GM19240 (cell line): ENCODE results near the gene BET1L.
"Not testable (repeated sequence)": the region's sequence is repeated elsewhere in the genome, so short reads cannot be mapped to it uniquely, and the experiment has no call there.

Experiments
- DNase-seq: peaks from one replicate; pipeline ENCODE4 v3.0.0; 2011; ENCODE audit warnings: low spot score; ENCODE audit not compliant: insufficient read length

BET1L gene

GRCh38 chr11:207208-207862 lies at the start of gene BET1L, which contains the start of gene RIC8A:
Gene BET1L, minus strand, starts transcription at chr11:207399. Its CDS starts 78 bp downstream, at chr11:207321.
Gene RIC8A, plus strand, starts transcription at chr11:207708. Its CDS starts 1,147 bp downstream, at chr11:208855.
- DNase-seq: peak; percentile 96

- no peak for DNase-seq
Observed at GRCh38 chr11:255816-256215, 48.6 kb upstream of the BET1L start.

GRCh38 chr11:255176-255575 lies 48.0 kb upstream of the BET1L start:
- no peak for DNase-seq

- DNase-seq: no peak
Observed at GRCh38 chr11:253886-254270, 46.7 kb upstream of the BET1L start.

GRCh38 chr11:253160-253885 lies 46.1 kb upstream of the BET1L start:
- DNase-seq: no peak

- DNase-seq: no peak
Observed at GRCh38 chr11:252666-253065, 45.5 kb upstream of the BET1L start.

- no peak for DNase-seq
Observed at GRCh38 chr11:251550-251949, 44.4 kb upstream of the BET1L start.

GRCh38 chr11:250740-251299 lies 43.6 kb upstream of the BET1L start:
- DNase-seq: no peak

- DNase-seq: no peak
Observed at GRCh38 chr11:250274-250673, 43.1 kb upstream of the BET1L start.

- DNase-seq: no peak
Observed at GRCh38 chr11:249062-249461, 41.9 kb upstream of the BET1L start.

- no peak for DNase-seq
Observed at GRCh38 chr11:244376-244775, 37.2 kb upstream of the BET1L start.

- no peak for DNase-seq
Observed at GRCh38 chr11:241634-242033, 34.4 kb upstream of the BET1L start.

GRCh38 chr11:240315-240714 lies 33.1 kb upstream of the BET1L start:
- DNase-seq: no peak

- not testable (repeated sequence) for DNase-seq
Observed at GRCh38 chr11:238346-238745, 31.1 kb upstream of the BET1L start.

GRCh38 chr11:236774-237767 lies 29.9 kb upstream of the BET1L start, which contains the start of gene PSMD13:
Gene PSMD13, plus strand, starts transcription at chr11:236976. Its CDS starts 74 bp downstream, at chr11:237050.
- peak; percentile 90 for DNase-seq

- peak; percentile 95 for DNase-seq
Observed at GRCh38 chr11:235997-236773, 29.0 kb upstream of the BET1L start, which contains the start of gene SIRT3. Gene SIRT3, minus strand, starts transcription at chr11:236342. Its CDS starts 14 bp downstream, at chr11:236328.

- no peak for DNase-seq
Observed at GRCh38 chr11:235609-235996, 28.4 kb upstream of the BET1L start.

GRCh38 chr11:235180-235579 lies 28.0 kb upstream of the BET1L start:
- no peak for DNase-seq

- DNase-seq: no peak
Observed at GRCh38 chr11:232783-233565, 25.8 kb upstream of the BET1L start.

- DNase-seq: no peak
Observed at GRCh38 chr11:230431-230830, 23.2 kb upstream of the BET1L start.
